Measurements from ENCODE around the gene HPS3.
"Not testable (repeated sequence)": the region's sequence is repeated elsewhere in the genome, so short reads cannot be mapped to it uniquely, and the experiment has no call there.

The HPS3 gene

GRCh38 chr3:149209431-149209830 lies 80.0 kb downstream of the HPS3 start:
- DNase-seq (ENCODE audit: low read depth, low spot score) = no peak
- H3K4me3 ChIP-seq (ENCODE audit: low read depth, low read length) = no peak overlapping the region
- no peak for TF ChIP-seq CTCF (IDR thresholded peaks at IDR 0.05; ENCODE audit: low read depth, low read length)
- in situ Hi-C loops (cut with HindIII; ENCODE audit: low sequenced_read_pairs) = no loop called here

GRCh38 chr3:149212386-149212785 lies 82.9 kb downstream of the HPS3 start:
- in situ Hi-C loops (cut with HindIII; ENCODE audit: low sequenced_read_pairs) = no loop called here
- H3K4me3 ChIP-seq (ENCODE audit: low read depth, low read length) = no peak overlapping the region
- no peak for DNase-seq (ENCODE audit: low read depth, low spot score)
- TF ChIP-seq CTCF (IDR thresholded peaks at IDR 0.05; ENCODE audit: low read depth, low read length) = no peak

DNA sequence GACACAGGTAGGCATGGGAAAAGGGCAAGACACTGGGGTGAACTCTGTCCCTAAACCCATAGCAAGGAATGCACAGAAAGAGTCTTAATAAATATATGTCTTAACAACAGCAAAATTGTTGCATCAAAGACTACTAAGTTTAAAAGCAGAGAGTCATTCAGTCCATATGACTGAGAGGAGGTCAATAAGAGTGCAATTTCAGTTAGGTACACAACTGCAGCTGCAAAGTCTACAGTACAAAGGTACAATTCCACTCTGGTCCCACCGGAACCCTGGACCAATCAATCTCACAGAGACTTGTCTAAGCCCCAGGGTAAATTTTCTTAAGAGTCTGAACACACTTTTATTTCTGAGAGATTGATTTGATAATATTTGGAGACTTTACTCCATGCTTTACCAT lies 85.3 kb downstream of the HPS3 start:
- DNase-seq (ENCODE audit: low read depth, low spot score) = no peak
- no peak overlapping the region for H3K4me3 ChIP-seq (ENCODE audit: low read depth, low read length)
- TF ChIP-seq CTCF (IDR thresholded peaks at IDR 0.05; ENCODE audit: low read depth, low read length) = no peak
- in situ Hi-C loops (cut with HindIII; ENCODE audit: low sequenced_read_pairs) = no loop called here

GRCh38 chr3:149215515-149215914 lies 86.1 kb downstream of the HPS3 start:
- no peak overlapping the region for H3K4me3 ChIP-seq (ENCODE audit: low read depth, low read length)
- no peak for DNase-seq (ENCODE audit: low read depth, low spot score)
- no peak for TF ChIP-seq CTCF (IDR thresholded peaks at IDR 0.05; ENCODE audit: low read depth, low read length)
- in situ Hi-C loops (cut with HindIII; ENCODE audit: low sequenced_read_pairs) = no loop called here

GRCh38 chr3:149216193-149216869 lies 86.9 kb downstream of the HPS3 start:
- H3K4me3 ChIP-seq (ENCODE audit: low read depth, low read length) = no peak overlapping the region
- in situ Hi-C loops (cut with HindIII; ENCODE audit: low sequenced_read_pairs) = no loop called here
- no peak for DNase-seq (ENCODE audit: low read depth, low spot score)
- TF ChIP-seq CTCF (IDR thresholded peaks at IDR 0.05; ENCODE audit: low read depth, low read length) = no peak

DNA sequence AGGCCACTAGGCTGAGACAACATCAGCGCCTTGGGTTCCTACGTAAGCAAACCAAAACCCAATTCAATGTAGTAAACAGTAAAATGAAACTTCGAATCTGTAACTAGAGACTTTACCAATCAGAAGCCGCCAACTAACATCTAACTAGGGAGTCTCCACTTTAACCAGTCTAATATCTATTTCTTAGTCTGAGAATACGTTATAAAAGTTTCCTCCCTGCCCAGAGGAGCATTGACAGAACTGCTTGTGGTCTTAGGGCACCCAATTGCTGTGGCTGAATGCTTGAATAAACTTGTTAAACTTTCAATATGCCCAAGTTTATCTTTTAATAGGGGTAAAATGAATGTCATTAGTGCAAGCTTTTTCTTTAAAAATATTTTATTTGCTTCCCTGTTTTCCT lies 87.9 kb downstream of the HPS3 start:
- H3K4me3 ChIP-seq (ENCODE audit: low read depth, low read length) = no peak overlapping the region
- no peak for TF ChIP-seq CTCF (IDR thresholded peaks at IDR 0.05; ENCODE audit: low read depth, low read length)
- DNase-seq (ENCODE audit: low read depth, low spot score) = no peak
- in situ Hi-C loops (cut with HindIII; ENCODE audit: low sequenced_read_pairs) = no loop called here

DNA sequence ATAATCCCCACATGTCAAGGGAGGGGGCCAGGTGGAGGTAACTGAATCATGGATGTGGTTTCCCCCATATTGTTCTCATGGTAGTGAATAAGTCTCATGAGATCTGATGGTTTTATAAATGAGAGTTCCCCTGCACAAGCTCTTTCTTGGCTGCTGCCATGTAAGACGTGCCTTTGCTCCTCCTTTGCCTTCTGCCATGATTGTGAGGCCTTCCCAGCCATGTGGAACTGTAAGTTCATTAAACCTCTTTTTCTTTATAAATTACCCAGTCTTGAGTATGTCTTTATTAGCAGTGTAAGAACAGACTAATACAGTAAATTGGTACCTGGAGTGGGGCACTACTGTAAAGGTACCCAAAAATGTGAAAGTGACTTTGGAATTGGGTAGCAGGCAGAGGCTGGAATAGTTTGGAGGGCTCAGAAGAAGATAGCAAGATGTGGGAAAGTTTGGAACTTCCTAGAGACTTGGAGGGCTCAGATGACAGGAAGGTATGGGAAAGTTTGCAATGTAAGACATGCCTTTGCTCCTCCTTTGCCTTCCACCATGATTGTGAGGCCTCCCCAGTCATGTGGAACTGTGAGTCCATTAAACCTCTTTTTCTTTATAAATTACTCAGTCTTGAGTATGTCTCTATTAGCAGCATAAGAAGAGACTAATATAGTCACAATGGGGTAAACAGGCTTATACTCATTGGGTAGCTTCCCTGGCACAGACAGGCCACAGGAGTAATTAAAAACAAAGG lies 90.1 kb downstream of the HPS3 start:
- H3K4me3 ChIP-seq (ENCODE audit: low read depth, low read length); in situ Hi-C loops (cut with HindIII; ENCODE audit: low sequenced_read_pairs): not testable (repeated sequence)

More for the DNA sequence above, 90.1 kb downstream of the HPS3 start:
- DNase-seq (ENCODE audit: low read depth, low spot score) = not testable (repeated sequence)
